ENCODE data around the gene A2M.

Gene A2M

GRCh38 chr12:9050521-9051157, 65.1 kb downstream of the A2M start:
- H3K4me1 Mint-ChIP-seq: peaks cover 32% of the 10 kb centered on the region
- no peaks in the 10 kb centered on the region for H3K36me3 Mint-ChIP-seq
- no peak for DNase-seq (ENCODE audit: low spot score in 2 of 2)
- H3K27ac Mint-ChIP-seq: no peak overlapping the region
- H3K4me3 Mint-ChIP-seq: no peak overlapping the region
- no peak for ATAC-seq
- H3K9me3 Mint-ChIP-seq: no peaks in the 10 kb centered on the region

DNA sequence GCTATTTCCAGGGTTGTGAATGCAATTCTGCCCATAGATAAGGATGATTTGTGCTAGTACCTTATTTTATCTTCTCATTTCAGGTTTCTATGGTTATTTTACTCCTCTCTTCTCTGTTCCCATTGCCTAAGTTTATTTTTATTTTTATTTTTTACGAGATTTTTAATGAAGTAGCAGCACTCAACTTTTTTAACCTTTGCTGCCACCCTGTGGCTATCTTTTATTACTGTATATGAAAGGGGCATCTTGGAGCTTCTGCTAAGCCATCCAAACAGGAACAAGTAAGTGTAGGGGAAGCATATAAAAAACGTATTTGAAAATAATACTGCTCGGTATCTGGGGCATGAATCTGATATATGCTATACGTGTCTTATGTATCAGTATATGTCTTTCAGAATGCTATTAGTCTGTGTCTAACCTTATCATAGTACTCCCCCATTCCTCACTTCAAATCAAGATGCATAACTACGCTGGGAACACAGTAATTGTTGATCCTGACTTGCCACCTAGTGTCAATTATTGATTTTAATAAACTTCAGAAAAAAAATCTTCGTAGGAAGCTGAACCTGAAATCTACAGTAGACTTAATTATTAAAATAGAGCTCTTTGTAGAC, 66.1 kb downstream of the A2M start:
- DNase-seq (ENCODE audit: low spot score in 2 of 2) (no peak), ATAC-seq (peak; percentile 63)
- H3K4me1 Mint-ChIP-seq: peaks cover 29% of the 10 kb centered on the region
- no peaks in the 10 kb centered on the region for H3K9me3 Mint-ChIP-seq
- no peak overlapping the region for H3K27ac Mint-ChIP-seq
- no peak overlapping the region for H3K4me3 Mint-ChIP-seq
- H3K36me3 Mint-ChIP-seq: no peaks in the 10 kb centered on the region

DNA sequence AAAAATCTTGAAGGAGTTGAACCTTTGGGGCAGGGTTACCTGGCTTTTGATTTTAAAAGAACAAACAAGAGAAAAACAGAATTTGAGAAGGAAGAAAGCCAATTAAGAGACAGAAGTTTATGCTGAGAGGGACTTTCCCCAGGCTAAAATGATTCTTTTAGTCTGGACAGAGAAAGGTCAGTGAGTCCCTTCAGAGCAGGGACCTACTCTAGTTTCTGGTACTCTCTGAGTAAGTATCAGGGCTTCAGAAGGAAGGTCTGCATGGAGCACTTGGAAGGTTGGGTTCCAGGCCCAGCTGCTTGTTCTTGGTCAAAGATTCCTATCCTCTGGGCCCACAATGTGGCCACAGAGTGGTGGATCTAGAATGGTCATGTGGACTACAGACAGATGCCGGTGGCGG, 66.8 kb downstream of the A2M start:
- H3K9me3 Mint-ChIP-seq: no peaks in the 10 kb centered on the region
- H3K36me3 Mint-ChIP-seq: no peaks in the 10 kb centered on the region
- ATAC-seq (no peak), DNase-seq (ENCODE audit: low spot score in 2 of 2) (no peak)
- peaks cover 29% of the 10 kb centered on the region for H3K4me1 Mint-ChIP-seq
- H3K4me3 Mint-ChIP-seq: peak overlapping the region; percentile 19
- peak overlapping the region; percentile 13 for H3K27ac Mint-ChIP-seq

GRCh38 chr12:9047105-9047504, 68.6 kb downstream of the A2M start:
- DNase-seq (ENCODE audit: low spot score in 2 of 2): no peak
- Mint-ChIP-seq H3K36me3 (no peaks in the 10 kb centered on the region), H3K27ac (peak overlapping the region; percentile 13), H3K4me1 (peaks cover 27% of the 10 kb centered on the region), H3K4me3 (no peak overlapping the region), H3K9me3 (no peaks in the 10 kb centered on the region)
- no peak for ATAC-seq

GRCh38 chr12:9043766-9044165, 72.0 kb downstream of the A2M start:
- ATAC-seq (no peak), DNase-seq (ENCODE audit: low spot score in 2 of 2) (no peak)
- no peak overlapping the region for H3K4me3 Mint-ChIP-seq
- no peak overlapping the region for H3K27ac Mint-ChIP-seq
- H3K4me1 Mint-ChIP-seq: peaks cover 32% of the 10 kb centered on the region
- no peaks in the 10 kb centered on the region for H3K9me3 Mint-ChIP-seq
- H3K36me3 Mint-ChIP-seq: no peaks in the 10 kb centered on the region

DNA sequence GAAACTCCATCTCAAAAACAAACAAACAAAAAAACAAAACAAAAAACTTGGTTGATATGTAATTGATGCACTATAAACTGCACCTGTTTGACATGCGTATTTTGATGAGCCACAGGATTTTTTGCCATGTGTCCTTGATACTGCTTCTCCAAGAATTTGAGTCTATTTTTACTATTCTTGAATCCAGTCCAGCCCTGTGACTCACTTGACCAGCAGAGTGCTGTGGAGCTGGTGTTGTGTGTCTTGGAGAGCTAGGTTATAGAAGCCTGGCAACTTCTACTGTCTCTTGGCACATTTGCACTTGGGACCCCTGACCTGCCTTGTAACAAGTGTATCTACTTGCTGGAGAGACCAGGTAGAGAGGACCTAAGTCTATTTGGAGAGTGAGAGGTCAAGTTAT, 74.4 kb downstream of the A2M start:
- no peaks in the 10 kb centered on the region for H3K36me3 Mint-ChIP-seq
- H3K27ac Mint-ChIP-seq: no peak overlapping the region
- ATAC-seq (no peak), DNase-seq (ENCODE audit: low spot score in 2 of 2) (no peak)
- H3K4me3 Mint-ChIP-seq: no peak overlapping the region
- H3K4me1 Mint-ChIP-seq: peaks cover 28% of the 10 kb centered on the region
- no peaks in the 10 kb centered on the region for H3K9me3 Mint-ChIP-seq

DNA sequence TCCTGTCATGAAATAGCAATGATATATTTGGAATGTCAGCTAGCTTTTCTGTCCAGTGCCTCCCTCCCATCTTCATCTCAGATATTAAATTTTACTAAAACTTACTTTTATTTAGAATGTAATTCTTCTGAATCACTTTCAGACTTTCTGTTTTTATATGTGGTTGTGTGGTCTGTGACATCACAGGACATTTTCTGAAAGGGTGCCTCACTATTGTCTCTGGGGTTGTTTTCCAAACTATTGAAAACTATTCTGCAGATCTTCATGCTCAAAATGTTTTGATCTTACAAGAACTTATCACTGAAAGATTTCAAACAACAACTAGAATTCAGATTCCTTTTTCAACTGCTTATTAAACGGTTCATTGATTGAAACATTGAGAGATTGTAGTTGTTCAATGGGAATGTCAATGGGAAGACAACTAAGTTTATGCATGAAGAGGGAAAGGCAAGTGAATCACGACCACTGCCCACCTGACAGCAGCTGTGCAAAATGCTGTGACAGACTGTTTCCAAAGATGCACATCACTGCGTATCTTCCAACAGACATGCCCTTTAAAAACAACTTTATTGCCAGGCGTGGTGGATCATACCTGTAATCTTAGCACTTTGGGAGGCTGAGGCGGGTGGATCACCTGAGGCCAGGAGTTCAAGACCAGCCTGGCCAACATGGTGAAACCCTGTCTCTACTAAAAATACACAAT, 75.1 kb downstream of the A2M start:
- Mint-ChIP-seq H3K36me3 (peaks cover 4% of the 10 kb centered on the region), H3K4me1 (peaks cover 25% of the 10 kb centered on the region), H3K27ac (no peak overlapping the region), H3K9me3 (no peaks in the 10 kb centered on the region), H3K4me3 (no peak overlapping the region)
- DNase-seq (ENCODE audit: low spot score in 2 of 2) (no peak), ATAC-seq (no peak)

DNA sequence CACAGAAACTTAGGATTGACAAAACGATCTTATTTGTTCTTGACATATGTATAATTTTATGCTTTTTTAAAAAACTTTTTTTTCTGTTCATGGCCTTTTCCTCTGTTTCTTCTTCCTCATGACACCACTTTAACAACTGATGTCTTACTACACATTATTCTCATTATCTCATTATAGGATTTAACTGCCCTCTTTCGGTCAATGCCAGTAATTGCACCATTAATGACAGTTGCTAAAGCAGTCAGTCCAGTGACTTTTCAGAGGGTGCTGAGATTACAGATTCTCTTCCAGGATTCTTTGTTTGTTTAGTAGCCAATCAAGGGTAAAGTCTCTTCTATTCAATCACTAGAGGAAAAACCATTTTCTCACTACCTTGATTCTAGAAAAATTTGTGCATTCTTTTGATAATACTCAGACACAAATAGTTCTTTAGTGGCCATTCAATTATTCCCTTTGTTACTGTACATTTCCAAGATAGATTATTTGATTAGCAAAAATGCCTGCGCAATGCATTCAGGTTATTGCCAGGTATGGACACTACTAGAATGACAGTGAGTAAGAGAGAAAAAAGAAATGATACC, 76.2 kb downstream of the A2M start:
- no peaks in the 10 kb centered on the region for H3K9me3 Mint-ChIP-seq
- no peak overlapping the region for H3K4me3 Mint-ChIP-seq
- no peak overlapping the region for H3K27ac Mint-ChIP-seq
- H3K4me1 Mint-ChIP-seq: peaks cover 25% of the 10 kb centered on the region
- no peak for DNase-seq (ENCODE audit: low spot score in 2 of 2)
- H3K36me3 Mint-ChIP-seq: peaks cover 9% of the 10 kb centered on the region
- ATAC-seq: peak; percentile 67

DNA sequence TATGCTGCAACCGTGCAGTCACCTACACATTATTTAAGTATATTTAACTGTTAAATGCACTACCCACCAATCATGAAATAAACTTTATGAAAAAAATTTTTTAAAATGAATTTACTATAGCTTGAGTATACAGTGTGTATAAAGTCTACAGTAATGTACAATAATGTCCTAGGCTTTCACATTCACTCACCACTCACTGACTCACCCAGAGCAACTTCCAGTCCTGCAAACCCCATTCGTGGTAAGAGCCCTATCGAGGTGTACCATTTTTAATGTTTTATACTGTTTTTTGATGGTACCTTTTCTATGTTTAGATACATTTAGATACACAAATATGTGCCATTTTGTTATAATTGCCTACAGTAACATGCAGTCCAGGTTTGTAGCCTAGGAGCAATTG, 78.3 kb downstream of the A2M start:
- Mint-ChIP-seq H3K9me3 (no peaks in the 10 kb centered on the region), H3K36me3 (peaks cover 13% of the 10 kb centered on the region), H3K27ac (no peak overlapping the region), H3K4me3 (no peak overlapping the region), H3K4me1 (peaks cover 35% of the 10 kb centered on the region)
- DNase-seq (ENCODE audit: low spot score in 2 of 2) (no peak), ATAC-seq (peak; percentile 61)

DNA sequence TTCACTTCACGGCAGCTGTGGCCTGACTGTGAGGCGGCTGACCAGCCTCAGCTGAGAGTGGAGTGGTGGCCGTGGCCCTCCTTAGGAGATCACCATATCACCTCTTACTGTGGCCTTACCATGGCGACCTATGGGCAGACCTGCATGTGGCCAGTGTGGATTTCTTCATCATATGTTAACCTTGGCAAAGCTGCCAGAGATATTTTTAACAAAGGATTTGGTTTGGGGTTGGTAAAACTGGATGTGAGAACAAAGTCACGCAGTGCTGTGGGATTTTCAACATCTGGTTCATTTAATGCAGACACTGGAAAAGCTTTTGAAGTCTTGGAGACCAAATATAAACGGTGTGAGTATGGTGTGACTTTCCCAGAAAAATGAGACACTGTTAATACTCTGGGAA, 79.5 kb downstream of the A2M start:
- peaks cover 34% of the 10 kb centered on the region for H3K4me1 Mint-ChIP-seq
- DNase-seq (ENCODE audit: low spot score in 2 of 2) (no peak), ATAC-seq (no peak)
- H3K9me3 Mint-ChIP-seq: no peaks in the 10 kb centered on the region
- no peak overlapping the region for H3K27ac Mint-ChIP-seq
- no peak overlapping the region for H3K4me3 Mint-ChIP-seq
- H3K36me3 Mint-ChIP-seq: peaks cover 13% of the 10 kb centered on the region

DNA sequence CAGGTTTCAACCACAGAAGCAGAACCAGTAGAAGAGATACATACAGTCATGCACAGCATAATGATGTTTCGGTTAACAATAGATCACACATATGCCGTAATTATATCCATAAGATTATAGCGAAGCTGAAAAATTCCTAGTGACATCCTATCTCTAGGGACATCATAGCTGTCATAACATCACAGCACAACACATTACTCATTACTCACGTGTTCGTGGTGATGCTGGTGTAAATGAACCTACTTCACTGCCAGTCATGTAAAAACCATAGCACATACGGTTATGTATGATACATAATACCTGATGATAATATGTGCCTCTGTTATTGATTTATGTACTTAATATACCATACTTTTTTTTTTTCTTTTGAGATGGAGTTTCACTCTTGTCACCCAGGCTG, 81.6 kb downstream of the A2M start:
- Mint-ChIP-seq H3K27ac (no peak overlapping the region), H3K4me3 (no peak overlapping the region), H3K4me1 (peaks cover 32% of the 10 kb centered on the region), H3K36me3 (peaks cover 13% of the 10 kb centered on the region), H3K9me3 (no peaks in the 10 kb centered on the region)
- DNase-seq (ENCODE audit: low spot score in 2 of 2) (no peak), ATAC-seq (peak; percentile 90)

DNA sequence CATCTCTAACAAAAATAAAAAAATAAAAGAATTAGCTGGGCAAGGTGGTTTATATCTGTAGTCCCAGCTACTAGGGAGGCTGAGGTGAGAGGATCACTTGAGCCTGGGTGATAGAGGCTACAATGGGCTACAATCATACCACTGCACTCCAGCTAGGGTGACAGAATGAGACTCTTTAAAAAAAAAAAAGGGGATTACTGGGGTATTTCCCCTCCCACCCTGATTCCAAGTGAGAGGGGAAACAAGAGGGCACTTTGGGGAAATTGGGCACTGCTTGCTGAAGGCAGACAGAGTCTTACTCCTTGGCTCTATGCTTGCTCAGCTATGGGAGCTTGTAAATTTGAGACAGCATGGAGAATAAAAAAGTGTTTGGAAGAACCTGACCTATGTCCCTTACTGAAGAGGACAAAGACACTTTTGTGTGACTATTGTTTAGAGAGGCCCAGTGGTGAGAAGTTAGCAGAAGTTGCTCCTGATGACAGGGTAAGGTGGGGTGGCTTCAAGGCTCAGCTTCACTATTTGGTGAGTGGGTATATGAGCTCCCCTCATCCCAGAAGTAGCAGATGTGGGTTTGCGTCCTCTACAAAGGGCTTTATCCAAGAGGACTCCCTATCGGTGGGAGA, 82.3 kb downstream of the A2M start:
- H3K4me1 Mint-ChIP-seq: peaks cover 32% of the 10 kb centered on the region
- H3K27ac Mint-ChIP-seq: no peak overlapping the region
- H3K4me3 Mint-ChIP-seq: no peak overlapping the region
- no peak for ATAC-seq
- peaks cover 13% of the 10 kb centered on the region for H3K36me3 Mint-ChIP-seq
- DNase-seq (ENCODE audit: low spot score in 2 of 2): no peak
- no peaks in the 10 kb centered on the region for H3K9me3 Mint-ChIP-seq

- Mint-ChIP-seq H3K4me1 (peaks cover 40% of the 10 kb centered on the region), H3K36me3 (peaks cover 21% of the 10 kb centered on the region), H3K27ac (no peak overlapping the region), H3K4me3 (no peak overlapping the region), H3K9me3 (no peaks in the 10 kb centered on the region)
- ATAC-seq (peak; percentile 57), DNase-seq (ENCODE audit: low spot score in 2 of 2) (no peak)
Measured at GRCh38 chr12:9032202-9032964, 83.3 kb downstream of the A2M start.

GRCh38 chr12:9030776-9031175, 84.9 kb downstream of the A2M start:
- Mint-ChIP-seq H3K4me3 (no peak overlapping the region), H3K36me3 (peaks cover 21% of the 10 kb centered on the region), H3K27ac (peak overlapping the region; percentile 26), H3K4me1 (peaks cover 35% of the 10 kb centered on the region), H3K9me3 (no peaks in the 10 kb centered on the region)
- no peak for DNase-seq (ENCODE audit: low spot score in 2 of 2)
- no peak for ATAC-seq
